GM23338 (cell line): ENCODE results near the gene AFP. TPM values are rescaled to one million over a fixed set of nuclear protein-coding genes. Genes with fewer than 3 reads are reported as not detected.

Experiments used
- ATAC-seq: fragments of 200-7000 bp; cut with Tn5 transposase; 3 replicates; pipeline ENCODE4 v1.9.1; 2020
- DNase-seq: peaks from one replicate; pipeline ENCODE4 v3.0.0-alpha.2; 2015; ENCODE audit warnings: low spot score
- H2AFZ ChIP-seq: fragments of 200-600 bp; sonication (generic); 2 replicates; pipeline ENCODE4 v1.8.0; 2016; ENCODE audit warnings: antibody characterized with exemption, mild to moderate bottlenecking, moderate library complexity
- H3F3A ChIP-seq: fragments of 200-600 bp; sonication (generic); replicated peaks from 2 replicates; pipeline ENCODE4 v1.8.0; 2017; ENCODE audit warnings: antibody characterized with exemption, mixed run types, low read depth
- H3K27ac ChIP-seq: fragments of 200-600 bp; sonication (generic); 2 replicates; pipeline ENCODE4 v1.6.1; 2016; ENCODE audit warnings: low read depth
- H3K27me3 ChIP-seq: fragments of 200-600 bp; sonication (generic); 2 replicates; pipeline ENCODE4 v1.8.0; 2016; ENCODE audit warnings: mild to moderate bottlenecking, mixed run types, moderate library complexity; ENCODE audit not compliant: insufficient read depth
- H3K36me3 ChIP-seq: fragments of 200-600 bp; sonication (generic); 2 replicates; pipeline ENCODE4 v1.8.0; 2016; ENCODE audit warnings: mild to moderate bottlenecking; ENCODE audit not compliant: insufficient read depth
- H3K4me1 ChIP-seq: fragments of 200-600 bp; sonication (generic); 2 replicates; pipeline ENCODE4 v1.8.0; 2016; ENCODE audit warnings: mild to moderate bottlenecking, moderate library complexity; ENCODE audit not compliant: insufficient read depth
- H3K4me2 ChIP-seq: fragments of 200-600 bp; sonication (generic); 2 replicates; pipeline ENCODE4 v1.7.1; 2017; ENCODE audit warnings: mixed run types
- H3K4me3 ChIP-seq: fragments of 200-600 bp; sonication (generic); 2 replicates; pipeline ENCODE4 v1.6.1; 2016; ENCODE audit warnings: mixed run types
- H3K79me2 ChIP-seq: fragments of 200-600 bp; sonication (generic); replicated peaks from 2 replicates; pipeline ENCODE4 v1.8.0; 2017; ENCODE audit warnings: mild to moderate bottlenecking; ENCODE audit not compliant: insufficient read depth
- H3K9me2 ChIP-seq: fragments of 200-600 bp; sonication (generic); 2 replicates; pipeline ENCODE4 v1.8.0; 2017; ENCODE audit not compliant: insufficient read depth
- H4K20me1 ChIP-seq: fragments of 200-600 bp; sonication (generic); replicated peaks from 2 replicates; pipeline ENCODE4 v1.8.0; 2017; ENCODE audit warnings: mild to moderate bottlenecking; ENCODE audit not compliant: insufficient read depth
- H3K27ac Mint-ChIP-seq: 2 replicates; pipeline ENCODE4 v1.8.0; 2020; ENCODE audit warnings: inconsistent platforms, mild to moderate bottlenecking, moderate library complexity, mixed read lengths
- H3K27me3 Mint-ChIP-seq: 3 replicates; pipeline ENCODE4 v1.8.0; 2022; ENCODE audit warnings: low read depth, mild to moderate bottlenecking, moderate library complexity, mixed read lengths, inconsistent platforms; ENCODE audit not compliant: insufficient read depth, poor library complexity
- H3K36me3 Mint-ChIP-seq: 3 replicates; pipeline ENCODE4 v1.8.0; 2021; ENCODE audit warnings: low read depth, mild to moderate bottlenecking, inconsistent platforms, moderate library complexity, mixed read lengths
- H3K4me1 Mint-ChIP-seq: 3 replicates; pipeline ENCODE4 v1.8.0; 2020; ENCODE audit warnings: mild to moderate bottlenecking, inconsistent platforms, mixed read lengths
- H3K4me3 Mint-ChIP-seq: 3 replicates; pipeline ENCODE4 v1.8.0; 2021; ENCODE audit warnings: moderate library complexity, mild to moderate bottlenecking, inconsistent platforms, mixed read lengths
- H3K9me3 Mint-ChIP-seq: 3 replicates; pipeline ENCODE4 v1.8.0; 2020; ENCODE audit warnings: moderate library complexity, mild to moderate bottlenecking, inconsistent platforms, mixed read lengths
- CREB1 ChIP-seq: fragments of 250-450 bp; sonication (Bioruptor Pico); IDR thresholded peaks from 2 replicates; pipeline ENCODE4 v1.5.0; 2020; ENCODE audit warnings: low read depth, mild to moderate bottlenecking, moderate library complexity
- CTCF ChIP-seq, 2 experiments: fragments of 200-600 bp in 1 of 2; sonication (generic) in 1 of 2; conservative IDR thresholded peaks; 2 replicates each; pipeline versions ENCODE4 v1.5.1 to v1.6.1; 2016 to 2017; ENCODE audit warnings: antibody characterized with exemption in 2 of 2, low read depth in 2 of 2, mild to moderate bottlenecking in 2 of 2, moderate library complexity in 1 of 2
- EZH2 ChIP-seq: fragments of 200-600 bp; sonication (generic); IDR thresholded peaks from one replicate; pipeline ENCODE4 v1.8.0; 2017; ENCODE audit warnings: antibody characterized with exemption, mild to moderate bottlenecking, low read depth; ENCODE audit not compliant: unreplicated experiment
- EZH2phosphoT487 ChIP-seq: fragments of 200-600 bp; sonication (generic); IDR thresholded peaks from one replicate; pipeline ENCODE4 v1.8.1; 2018; ENCODE audit warnings: antibody characterized with exemption; ENCODE audit not compliant: unreplicated experiment
- JUNB ChIP-seq: IDR thresholded peaks from one replicate; pipeline ENCODE4 v1.6.1; 2016; ENCODE audit warnings: antibody characterized with exemption; ENCODE audit not compliant: unreplicated experiment
- NANOG ChIP-seq: IDR thresholded peaks from 2 replicates; pipeline ENCODE4 v1.6.1; 2016; ENCODE audit warnings: antibody characterized with exemption, borderline replicate concordance
- POLR2AphosphoS5 ChIP-seq: IDR thresholded peaks from 2 replicates; pipeline ENCODE4 v1.6.1; 2016; ENCODE audit warnings: antibody characterized with exemption, low read depth
- REST ChIP-seq: IDR thresholded peaks from one replicate; pipeline ENCODE4 v1.6.1; 2018; ENCODE audit warnings: antibody characterized with exemption; ENCODE audit not compliant: unreplicated experiment
- STAT1 ChIP-seq: IDR thresholded peaks from one replicate; pipeline ENCODE4 v1.6.1; 2016; ENCODE audit warnings: antibody characterized with exemption; ENCODE audit not compliant: unreplicated experiment
- ZNF114 ChIP-seq: fragments of 250-450 bp; sonication (Bioruptor Pico); IDR thresholded peaks from 2 replicates; pipeline ENCODE4 v1.5.0; 2020; ENCODE audit warnings: mild to moderate bottlenecking, moderate library complexity
- ZNF331 ChIP-seq: fragments of 250-450 bp; sonication (Bioruptor Pico); IDR thresholded peaks from 2 replicates; pipeline ENCODE4 v1.5.0; 2020; ENCODE audit warnings: low read depth, mild to moderate bottlenecking, moderate library complexity
- ZNF462 ChIP-seq: fragments of 250-450 bp; sonication (Bioruptor Pico); IDR thresholded peaks from 2 replicates; pipeline ENCODE4 v1.5.0; 2020; ENCODE audit warnings: mild to moderate bottlenecking, moderate library complexity
- polyA plus RNA-seq: library from polyadenylated mRNA; unstranded; fragments of >200 nt; fragmentation: Nextera tagmentation; extraction: Ambion mirVana; gene quantifications from 2 replicates; pipeline ENCODE4 v1.2.1, GENCODE V29; 2016
- total RNA-seq: library from RNA; depleted of rRNA; stranded (reverse); fragments of >200 nt; shearing (Covaris generic); gene quantifications from 2 replicates; pipeline ENCODE4 v1.2.3, GENCODE V29; 2014
- TF ChIP-seq, protein P1 (sequence below): IDR thresholded peaks from 2 replicates; pipeline ENCODE4 v1.6.1; 2016; ENCODE audit warnings: antibody characterized with exemption

Gene AFP
- total and polyA plus RNA-seq, 2 experiments from 2014 or later: 4.0 to 17.3 TPM

DNA sequence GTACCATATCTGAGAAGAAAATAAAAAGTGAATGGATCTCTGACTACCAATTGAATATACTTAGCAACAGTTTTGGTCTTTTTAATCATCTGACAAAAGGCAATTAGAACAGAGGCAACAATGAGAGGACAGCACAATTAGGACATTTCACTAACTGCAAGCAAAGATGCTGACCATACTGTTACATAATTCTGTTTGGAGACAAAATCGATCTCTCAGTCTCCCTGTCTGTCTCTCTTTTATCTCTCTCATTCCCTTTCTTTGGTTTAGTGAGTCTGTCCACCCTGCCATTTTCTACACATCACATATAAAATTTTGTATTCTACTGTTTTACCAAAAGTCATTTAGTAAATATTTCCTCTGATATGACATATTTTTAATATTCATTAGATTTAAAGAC lies 43.3 kb downstream of the AFP start:
- Histone ChIP-seq H3K79me2 (no peaks in the 10 kb centered on the region), H3K27ac (no peak overlapping the region), H3K9me2 (no peaks in the 10 kb centered on the region; the same call in none of the 2 replicates), H4K20me1 (no peaks in the 10 kb centered on the region), H3F3A (no peaks in the 10 kb centered on the region), H3K4me1 (no peaks in the 10 kb centered on the region), H3K4me2 (no peak overlapping the region), H2AFZ (no peak overlapping the region), H3K36me3 (peaks cover 11% of the 10 kb centered on the region), H3K4me3 (no peak overlapping the region), H3K27me3 (no peaks in the 10 kb centered on the region)
- TF ChIP-seq EZH2 (no peak), STAT1 (no peak), CREB1 (CRISPR knock-in tag) (no peak), NANOG (no peak), REST (no peak), EZH2phosphoT487 (no peak), ZNF331 (CRISPR knock-in tag) (no peak), ZNF114 (CRISPR knock-in tag) (no peak), CTCF (conservative IDR thresholded peaks at IDR 0.05; ENCODE audit: low read depth in 2 of 2) (no peak), POLR2AphosphoS5 (no peak), JUNB (no peak), ZNF462 (no peak)
- TF ChIP-seq, protein P1, sequence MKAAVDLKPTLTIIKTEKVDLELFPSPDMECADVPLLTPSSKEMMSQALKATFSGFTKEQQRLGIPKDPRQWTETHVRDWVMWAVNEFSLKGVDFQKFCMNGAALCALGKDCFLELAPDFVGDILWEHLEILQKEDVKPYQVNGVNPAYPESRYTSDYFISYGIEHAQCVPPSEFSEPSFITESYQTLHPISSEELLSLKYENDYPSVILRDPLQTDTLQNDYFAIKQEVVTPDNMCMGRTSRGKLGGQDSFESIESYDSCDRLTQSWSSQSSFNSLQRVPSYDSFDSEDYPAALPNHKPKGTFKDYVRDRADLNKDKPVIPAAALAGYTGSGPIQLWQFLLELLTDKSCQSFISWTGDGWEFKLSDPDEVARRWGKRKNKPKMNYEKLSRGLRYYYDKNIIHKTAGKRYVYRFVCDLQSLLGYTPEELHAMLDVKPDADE: no peak
- ATAC-seq: no peak
- Mint-ChIP-seq H3K27me3 (peaks cover 2% of the 10 kb centered on the region), H3K27ac (no peak overlapping the region), H3K4me1 (no peaks in the 10 kb centered on the region), H3K4me3 (no peak overlapping the region), H3K9me3 (peaks cover 25% of the 10 kb centered on the region), H3K36me3 (peaks cover 22% of the 10 kb centered on the region)
- no peak for DNase-seq
